CD14-positive monocyte (primary cell): Measurements from ENCODE around the gene ELFN1. TPM values are rescaled to one million over a fixed set of nuclear protein-coding genes. Genes with fewer than 3 reads are reported as not detected.

Experiments used
- DNase-seq, 3 donors: peaks; one replicate each; pipeline ENCODE4 v3.0.0-alpha.2; 2011 to 2022
- H2AFZ ChIP-seq: 2 replicates; pipeline ENCODE4 v1.6.0; 2012; ENCODE audit warnings: mild to moderate bottlenecking, low read depth, low read length, inconsistent platforms; ENCODE audit not compliant: insufficient read depth, poor library complexity, severe bottlenecking
- H3K27ac ChIP-seq, 2 donors: 1 replicate in 1 of 2; 2 replicates in 1 of 2; pipeline ENCODE4 v1.5.1; 2012 to 2013; ENCODE audit warnings: low read length in 2 of 2, control low read depth in 1 of 2, inconsistent platforms in 1 of 2, low read depth in 1 of 2, mild to moderate bottlenecking in 1 of 2
- H3K27me3 ChIP-seq, 2 donors: one replicate each; pipeline versions ENCODE4 v1.6.0 to v1.6.1; 2011 to 2013; ENCODE audit warnings: low read length in 2 of 2; ENCODE audit not compliant: control insufficient read depth in 2 of 2, insufficient read depth in 2 of 2
- H3K36me3 ChIP-seq, 2 donors: replicated peaks in 1 of 2; 1 replicate in 1 of 2; 2 replicates in 1 of 2; pipeline versions ENCODE4 v1.5.1 to v1.6.1; 2012 to 2013; ENCODE audit warnings: low read length in 2 of 2, control low read depth in 1 of 2, inconsistent platforms in 1 of 2, mild to moderate bottlenecking in 1 of 2; ENCODE audit not compliant: insufficient read depth in 2 of 2, control insufficient read depth in 1 of 2
- H3K4me1 ChIP-seq, 2 donors: 1 replicate in 1 of 2; 2 replicates in 1 of 2; pipeline versions ENCODE4 v1.5.1 to v1.6.1; 2012 to 2013; ENCODE audit warnings: low read length in 2 of 2, control low read depth in 1 of 2, inconsistent platforms in 1 of 2, mild to moderate bottlenecking in 1 of 2, moderate library complexity in 1 of 2; ENCODE audit not compliant: insufficient read depth in 2 of 2, control insufficient read depth in 1 of 2
- H3K4me2 ChIP-seq: replicated peaks from 2 replicates; pipeline ENCODE3; 2012; ENCODE audit warnings: low read length, moderate library complexity, mild to moderate bottlenecking; ENCODE audit not compliant: poor library complexity, severe bottlenecking; ENCODE audit errors: extremely low read depth
- H3K4me3 ChIP-seq, 3 experiments: fragments of 200-600 bp in 1 of 3; sonication (generic) in 1 of 3; replicated peaks in 1 of 3; 1 replicate in 2 of 3; 2 replicates in 1 of 3; pipeline ENCODE4 v1.5.1; 2011 to 2013; ENCODE audit warnings: low read length in 3 of 3, mild to moderate bottlenecking in 3 of 3, control low read depth in 2 of 3, low read depth in 2 of 3, inconsistent platforms in 1 of 3, moderate library complexity in 1 of 3
- H3K79me2 ChIP-seq: 2 replicates; pipeline ENCODE4 v1.6.0; 2012; ENCODE audit warnings: mild to moderate bottlenecking, control low read depth, inconsistent platforms, low read length, moderate library complexity; ENCODE audit not compliant: insufficient read depth
- H3K9ac ChIP-seq: 2 replicates; pipeline ENCODE4 v1.6.0; 2017; ENCODE audit warnings: low read length, mild to moderate bottlenecking; ENCODE audit not compliant: insufficient read depth, poor library complexity, severe bottlenecking
- H3K9me3 ChIP-seq, 2 donors: replicated peaks in 1 of 2; 1 replicate in 1 of 2; 2 replicates in 1 of 2; pipeline versions ENCODE4 v1.5.1 to v1.6.1; 2012 to 2013; ENCODE audit warnings: low read length in 2 of 2, control low read depth in 1 of 2; ENCODE audit not compliant: control insufficient read depth in 1 of 2, insufficient read depth in 1 of 2
- H4K20me1 ChIP-seq: 2 replicates; pipeline ENCODE4 v1.6.0; 2012; ENCODE audit warnings: mild to moderate bottlenecking, low read length, control low read depth, moderate library complexity; ENCODE audit not compliant: insufficient read depth
- H3K27ac Mint-ChIP-seq, 7 donors: one replicate each; pipeline ENCODE4 v1.8.0; 2020; ENCODE audit warnings: mild to moderate bottlenecking in 7 of 7, mixed read lengths in 7 of 7, moderate library complexity in 6 of 7, inconsistent platforms in 2 of 7
- H3K27me3 Mint-ChIP-seq, 3 donors: one replicate each; pipeline ENCODE4 v1.8.0; 2021 to 2022; ENCODE audit warnings: low read depth in 3 of 3, mild to moderate bottlenecking in 3 of 3, mixed read lengths in 3 of 3, moderate library complexity in 3 of 3, inconsistent platforms in 1 of 3
- H3K36me3 Mint-ChIP-seq, 2 donors: one replicate each; pipeline ENCODE4 v1.8.0; 2020; ENCODE audit warnings: mixed read lengths in 2 of 2, inconsistent platforms in 1 of 2, mild to moderate bottlenecking in 1 of 2
- H3K4me1 Mint-ChIP-seq: one replicate; pipeline ENCODE4 v1.8.0; 2020; ENCODE audit warnings: mild to moderate bottlenecking, mixed read lengths
- H3K4me3 Mint-ChIP-seq, 2 donors: one replicate each; pipeline ENCODE4 v1.8.0; 2020; ENCODE audit warnings: mild to moderate bottlenecking in 2 of 2, mixed read lengths in 2 of 2, moderate library complexity in 1 of 2
- H3K9me3 Mint-ChIP-seq, 7 donors: one replicate each; pipeline ENCODE4 v1.8.0; 2020 to 2022; ENCODE audit warnings: mixed read lengths in 7 of 7, mild to moderate bottlenecking in 6 of 7, moderate library complexity in 6 of 7, inconsistent platforms in 2 of 7
- CTCF ChIP-seq: fragments of 200-600 bp; IDR thresholded peaks from one replicate; pipeline ENCODE4 v1.8.0; 2022; ENCODE audit warnings: antibody characterized with exemption, mild to moderate bottlenecking
- WGBS: methylation state at CpG from one replicate; pipeline ENCODE4 v1.1.5; 2013; ENCODE audit warnings: missing lambda C conversion rate; ENCODE audit not compliant: insufficient coverage; 5-methylcytosine and 5-hydroxymethylcytosine counted together
- intact Hi-C, 2 donors: fragments of 100-400 bp; cut with micrococcal nuclease; formaldehyde crosslinking; loops; one replicate each; pipeline versions ENCODE4 v1.15.0 to v1.15.1; 2023
- polyA plus RNA-seq, 3 donors: library from polyadenylated mRNA; depleted of rRNA in 1 of 3; unstranded in 2 of 3; stranded (reverse) in 1 of 3; fragments of 300-500 nt in 2 of 3; fragments of >200 nt in 1 of 3; fragmentation: Illumina TruSeq in 2 of 3; gene quantifications; 1 replicate in 2 of 3; 2 replicates in 1 of 3; pipeline ENCODE4 v1.2.3, GENCODE V29; 2012 to 2021

Gene ELFN1
- polyA plus RNA-seq, 3 donors, result not detected

- Mint-ChIP-seq H3K4me1 (no peaks in the 10 kb centered on the region), H3K27me3 (peaks cover 0 to 2% (median 1%) of the 10 kb centered on the region in 3 donors), H3K27ac (no peak overlapping the region), H3K36me3 (no peaks in the 10 kb centered on the region), H3K4me3 (no peak overlapping the region), H3K9me3 (peaks cover 0 to 9% (median 4%) of the 10 kb centered on the region in 7 donors)
- Histone ChIP-seq H3K79me2 (no peaks in the 10 kb centered on the region), H3K27ac (no peak overlapping the region), H4K20me1 (no peaks in the 10 kb centered on the region), H3K27me3 (no peaks in the 10 kb centered on the region), H3K36me3 (no peaks in the 10 kb centered on the region), H3K4me3 (no peak overlapping the region), H3K4me2 (no peak overlapping the region), H2AFZ (no peak overlapping the region), H3K9ac (no peak overlapping the region), H3K4me1 (no peaks in the 10 kb centered on the region), H3K9me3 (no peaks in the 10 kb centered on the region)
- DNase-seq, result no peak
- intact Hi-C loops, result no loop called here
- no peak for TF ChIP-seq CTCF
- WGBS, result 93% methylated on average over 6 of the region's 13 CpGs
Measured at GRCh38 chr7:1621718-1622117, 48.4 kb upstream of the ELFN1 start.

GRCh38 chr7:1622441-1622840 lies 47.6 kb upstream of the ELFN1 start:
- Histone ChIP-seq H3K27ac (no peak overlapping the region), H3K4me1 (no peaks in the 10 kb centered on the region), H3K9ac (no peak overlapping the region), H3K4me2 (no peak overlapping the region), H3K9me3 (no peaks in the 10 kb centered on the region), H2AFZ (no peak overlapping the region), H3K36me3 (no peaks in the 10 kb centered on the region), H3K79me2 (no peaks in the 10 kb centered on the region), H4K20me1 (no peaks in the 10 kb centered on the region), H3K4me3 (no peak overlapping the region), H3K27me3 (no peaks in the 10 kb centered on the region)
- Mint-ChIP-seq H3K4me1 (no peaks in the 10 kb centered on the region), H3K4me3 (no peak overlapping the region), H3K36me3 (no peaks in the 10 kb centered on the region), H3K27me3 (peaks cover 1 to 3% (median 2%) of the 10 kb centered on the region in 3 donors), H3K9me3 (peaks cover 0 to 10% (median 4%) of the 10 kb centered on the region in 7 donors), H3K27ac (no peak overlapping the region)
- WGBS, result 100% methylated on average over 4 of the region's 10 CpGs
- intact Hi-C loops, result no loop called here
- no peak for TF ChIP-seq CTCF
- DNase-seq, result no peak
